ENCODE results near the gene PPM1G.

The PPM1G gene

GRCh38 chr2:27420996-27421395 is 11.6 kb upstream of the PPM1G start:
- Histone ChIP-seq H3K9ac (no peak overlapping the region), H3K27me3 (ENCODE audit: control insufficient read depth, insufficient read depth, low read length) (no peaks in the 10 kb centered on the region), H3K79me2 (no peaks in the 10 kb centered on the region), H3K36me3 (ENCODE audit: control insufficient read depth, insufficient read depth, low read length) (no peaks in the 10 kb centered on the region), H3K9me3 (ENCODE audit: control insufficient read depth, low read length) (no peaks in the 10 kb centered on the region), H3K4me3 (ENCODE audit: low read depth, low read length) (no peak overlapping the region), H3K27ac (no peak overlapping the region), H3K4me2 (ENCODE audit: low read length) (no peak overlapping the region), H3K4me1 (no peaks in the 10 kb centered on the region), H2AFZ (no peak overlapping the region)
- TF ChIP-seq CTCF (IDR thresholded peaks at IDR 0.05): no peak

GRCh38 chr2:27416151-27416550 is 6.8 kb upstream of the PPM1G start:
- Histone ChIP-seq H2AFZ (no peak overlapping the region), H3K4me3 (ENCODE audit: low read depth, low read length) (no peak overlapping the region), H3K79me2 (no peaks in the 10 kb centered on the region), H3K36me3 (ENCODE audit: control insufficient read depth, insufficient read depth, low read length) (no peaks in the 10 kb centered on the region), H3K4me2 (ENCODE audit: low read length) (no peak overlapping the region), H3K9me3 (ENCODE audit: control insufficient read depth, low read length) (no peaks in the 10 kb centered on the region), H3K27ac (no peak overlapping the region), H3K27me3 (ENCODE audit: control insufficient read depth, insufficient read depth, low read length) (no peaks in the 10 kb centered on the region), H3K4me1 (no peaks in the 10 kb centered on the region), H3K9ac (no peak overlapping the region)
- TF ChIP-seq CTCF (IDR thresholded peaks at IDR 0.05): no peak

- H2AFZ ChIP-seq: no peak overlapping the region
- H3K27me3 ChIP-seq (ENCODE audit: control insufficient read depth, insufficient read depth, low read length): no peaks in the 10 kb centered on the region
- H3K4me2 ChIP-seq (ENCODE audit: low read length): no peak overlapping the region
- no peaks in the 10 kb centered on the region for H3K9me3 ChIP-seq (ENCODE audit: control insufficient read depth, low read length)
- H3K27ac ChIP-seq: no peak overlapping the region
- no peak overlapping the region for H3K9ac ChIP-seq
- H3K4me1 ChIP-seq: no peaks in the 10 kb centered on the region
- H3K79me2 ChIP-seq: peaks cover 2% of the 10 kb centered on the region
- TF ChIP-seq CTCF (IDR thresholded peaks at IDR 0.05): no peak
- H3K36me3 ChIP-seq (ENCODE audit: control insufficient read depth, insufficient read depth, low read length): no peaks in the 10 kb centered on the region
- H3K4me3 ChIP-seq (ENCODE audit: low read depth, low read length): no peak overlapping the region
Measured at GRCh38 chr2:27412419-27413152, 3.2 kb upstream of the PPM1G start.

- peak overlapping the region; percentile 82 for H3K9ac ChIP-seq
- peak overlapping the region; percentile 60 for H3K27ac ChIP-seq
- no peaks in the 10 kb centered on the region for H3K36me3 ChIP-seq (ENCODE audit: control insufficient read depth, insufficient read depth, low read length)
- peak overlapping the region; percentile 88 for H2AFZ ChIP-seq
- peaks cover 32% of the 10 kb centered on the region for H3K79me2 ChIP-seq
- H3K4me2 ChIP-seq (ENCODE audit: low read length): peak overlapping the region; percentile 95
- H3K27me3 ChIP-seq (ENCODE audit: control insufficient read depth, insufficient read depth, low read length): no peaks in the 10 kb centered on the region
- H3K4me3 ChIP-seq (ENCODE audit: low read depth, low read length): peak overlapping the region; percentile 75
- no peak for TF ChIP-seq CTCF (IDR thresholded peaks at IDR 0.05)
- no peaks in the 10 kb centered on the region for H3K4me1 ChIP-seq
- H3K9me3 ChIP-seq (ENCODE audit: control insufficient read depth, low read length): no peaks in the 10 kb centered on the region
Measured at GRCh38 chr2:27408601-27409320, 630 bp downstream of the PPM1G start.
